Measurements from ENCODE around the gene CCDC47.

Gene CCDC47

DNA sequence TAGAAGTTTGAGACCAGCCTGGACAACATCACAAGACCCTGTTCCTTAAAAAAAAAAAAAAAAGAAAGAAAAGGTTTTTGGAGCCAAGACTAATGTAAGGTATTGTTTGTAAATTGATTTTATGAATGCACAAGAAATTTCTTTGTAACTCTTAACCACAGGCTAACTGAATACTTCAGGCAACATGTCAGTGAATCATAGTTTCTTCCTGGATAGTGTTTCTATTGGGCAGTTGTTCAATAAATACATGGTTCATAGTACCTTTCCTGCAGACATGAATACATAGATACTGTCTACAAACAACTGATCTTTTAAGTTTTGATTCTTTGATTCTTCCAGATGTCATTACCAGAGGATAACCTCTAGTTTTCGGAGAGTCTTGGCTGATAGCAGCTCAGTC is 12.2 kb upstream of the CCDC47 start:
- DNase-seq (ENCODE audit: low spot score), result no peak

DNA sequence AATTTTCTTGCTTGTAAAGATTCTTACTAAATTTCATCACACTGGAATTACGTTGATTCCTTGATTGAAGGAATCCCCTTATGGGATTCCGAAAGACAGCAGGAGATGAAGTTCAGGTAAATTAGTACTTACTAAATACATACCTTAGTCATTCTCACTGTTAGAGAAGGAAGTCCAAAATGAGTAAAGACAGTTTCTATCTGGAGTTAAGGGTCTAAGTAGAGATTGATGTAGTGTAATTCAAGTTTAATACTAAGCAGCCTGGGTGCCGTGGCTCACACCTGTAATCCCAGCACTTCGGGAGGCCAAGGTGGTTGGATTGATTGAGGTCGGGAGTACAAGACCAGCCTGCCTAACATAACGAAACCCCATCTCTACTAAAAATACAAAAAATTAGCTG is 10.1 kb upstream of the CCDC47 start:
- DNase-seq (ENCODE audit: low spot score), result no peak

DNA sequence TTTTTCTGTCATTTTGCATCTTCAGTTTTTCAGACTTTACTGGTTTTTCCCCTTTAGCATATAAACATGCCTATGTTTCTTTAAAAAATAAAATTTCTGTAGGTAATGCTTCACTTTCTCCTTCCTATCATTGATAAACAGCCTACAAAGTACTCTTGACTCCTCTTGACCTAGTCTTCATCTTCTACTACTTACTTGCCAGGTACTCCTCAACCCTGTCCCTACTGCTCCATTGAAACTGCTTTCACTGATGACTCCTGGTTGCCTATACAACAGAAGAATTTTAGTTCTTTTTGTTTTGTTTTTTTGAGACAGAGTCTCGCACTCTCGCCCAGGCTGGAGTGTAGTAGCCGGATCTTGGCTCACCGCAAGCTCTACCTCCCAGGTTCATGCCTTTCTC is 7.5 kb upstream of the CCDC47 start:
- no peak for DNase-seq (ENCODE audit: low spot score)

DNA sequence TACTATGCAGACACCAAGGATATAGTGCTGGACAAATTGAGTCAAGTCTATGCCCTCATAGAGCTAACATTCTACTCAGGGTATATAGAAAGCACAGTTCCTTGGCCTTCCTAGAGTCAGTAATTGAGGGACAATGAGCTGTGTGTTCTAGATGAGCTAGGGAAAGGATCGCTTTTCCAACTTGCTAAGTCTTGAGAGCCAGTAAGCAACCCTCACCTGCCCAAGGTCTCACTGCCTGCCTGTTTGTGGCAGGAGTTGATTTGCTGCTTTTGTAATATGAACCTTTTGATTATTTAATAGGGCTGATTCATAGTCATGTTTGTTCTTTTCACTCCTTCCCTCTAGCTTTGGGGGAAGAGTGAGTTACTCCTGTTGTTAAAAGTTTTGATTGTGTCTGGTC is 7.1 kb upstream of the CCDC47 start:
- DNase-seq (ENCODE audit: low spot score), result no peak

DNA sequence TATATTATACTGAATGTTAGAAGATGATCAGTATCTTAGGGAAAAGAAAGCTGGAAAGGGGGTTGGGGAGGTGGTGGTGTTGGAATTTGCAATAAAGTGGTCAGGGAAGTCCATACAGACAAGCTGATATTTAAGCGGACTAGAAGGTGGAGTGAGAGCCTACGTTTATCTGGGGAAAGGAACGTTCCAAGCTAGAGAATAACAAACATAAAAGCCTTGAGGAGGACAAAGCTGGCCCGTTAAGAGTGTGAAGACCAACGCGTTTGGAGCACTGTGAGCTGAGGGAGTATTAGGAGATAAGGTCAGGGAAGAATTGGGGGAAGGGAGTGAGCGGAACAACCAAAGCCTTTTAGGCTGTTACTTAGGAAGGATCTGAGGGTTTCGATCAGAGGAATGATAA is 2.0 kb upstream of the CCDC47 start:
- no peak for DNase-seq (ENCODE audit: low spot score)

DNA sequence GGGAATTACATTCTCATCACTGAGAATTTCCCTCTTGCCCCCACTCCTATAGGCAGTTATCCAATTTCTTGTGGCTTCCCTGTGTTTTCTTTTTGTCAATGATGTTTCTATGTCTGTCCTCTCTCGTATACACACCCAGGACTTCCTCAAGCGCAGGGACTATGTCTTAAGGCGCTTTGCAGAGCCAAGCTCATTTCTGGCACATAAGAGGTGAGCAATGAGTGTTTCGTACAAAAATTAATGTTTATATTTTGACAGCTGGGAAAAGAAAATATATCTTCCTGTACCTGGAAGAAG is 1.5 kb upstream of the CCDC47 start:
- DNase-seq (ENCODE audit: low spot score), result no peak

DNA sequence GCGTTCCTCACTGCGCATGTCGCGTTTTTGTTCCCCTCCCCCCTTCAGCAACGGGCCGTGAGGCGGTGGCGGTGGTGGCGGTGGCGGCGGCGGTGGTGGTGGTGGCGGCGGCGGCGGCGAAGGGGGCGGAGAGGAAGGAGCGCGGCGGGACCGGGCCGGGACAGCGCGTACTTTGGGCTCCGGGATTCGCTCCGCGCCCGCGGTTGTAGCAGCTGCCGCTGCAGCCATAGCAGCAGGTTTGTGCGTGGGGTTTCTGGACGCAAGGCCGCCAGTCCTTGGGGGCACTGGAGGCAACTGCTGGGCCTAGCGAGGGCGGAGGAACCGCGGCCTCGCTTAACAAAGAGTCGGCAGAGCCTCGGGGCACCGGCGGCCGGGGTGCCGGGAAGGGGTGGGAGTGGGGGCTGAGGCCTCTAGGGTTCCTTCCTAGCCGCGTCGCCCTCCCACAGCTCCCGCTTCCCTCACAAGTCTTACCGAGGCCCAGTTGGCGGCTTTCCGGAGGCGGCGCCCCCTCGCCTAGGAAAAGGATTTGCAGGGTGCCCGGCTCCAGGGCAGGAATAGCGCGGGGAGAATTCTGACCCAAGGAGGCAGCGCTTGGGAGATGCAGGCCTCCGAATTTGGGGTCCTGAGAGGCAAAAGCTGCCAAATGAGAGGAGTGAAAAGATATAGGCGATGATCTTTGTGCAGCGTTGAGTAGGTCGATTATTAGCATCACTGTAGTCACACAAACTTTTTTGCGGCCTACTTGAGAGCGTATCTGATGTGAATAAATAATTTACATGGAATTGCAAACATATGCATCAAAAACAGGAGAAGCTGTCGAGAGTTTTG is 958 bp upstream of the CCDC47 start, which contains the start of gene DDX42:
Gene DDX42, plus strand, starts transcription at position 30 of the 828 bp plus-strand sequence. CDS start 12,880 bp downstream, outside the sequence.
- peak; percentile 21 for DNase-seq (ENCODE audit: low spot score)

DNA sequence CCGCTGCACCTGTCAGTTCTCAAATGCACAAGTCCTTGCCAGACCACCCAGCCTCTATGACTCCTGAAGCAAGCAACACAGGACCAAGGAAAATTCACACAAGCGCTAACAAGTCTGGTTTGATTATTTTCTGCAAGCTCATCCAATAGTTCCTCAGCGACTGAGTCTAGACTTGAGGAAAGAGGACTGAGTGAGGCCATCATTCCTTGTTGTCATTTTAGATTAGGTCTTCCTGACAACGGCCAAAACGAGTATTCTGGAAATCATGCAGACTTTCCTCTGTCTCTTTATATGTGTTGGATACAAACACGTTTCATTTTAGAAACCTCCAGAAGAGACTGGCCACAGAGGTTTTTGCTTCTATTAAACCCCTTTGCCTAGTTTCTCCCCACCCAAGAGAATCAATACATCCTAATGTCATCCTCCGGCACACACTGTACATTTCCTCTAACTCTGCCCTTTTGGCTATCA is 561 bp downstream of the CCDC47 start:
- DNase-seq (ENCODE audit: low spot score), result peak; percentile 23

DNA sequence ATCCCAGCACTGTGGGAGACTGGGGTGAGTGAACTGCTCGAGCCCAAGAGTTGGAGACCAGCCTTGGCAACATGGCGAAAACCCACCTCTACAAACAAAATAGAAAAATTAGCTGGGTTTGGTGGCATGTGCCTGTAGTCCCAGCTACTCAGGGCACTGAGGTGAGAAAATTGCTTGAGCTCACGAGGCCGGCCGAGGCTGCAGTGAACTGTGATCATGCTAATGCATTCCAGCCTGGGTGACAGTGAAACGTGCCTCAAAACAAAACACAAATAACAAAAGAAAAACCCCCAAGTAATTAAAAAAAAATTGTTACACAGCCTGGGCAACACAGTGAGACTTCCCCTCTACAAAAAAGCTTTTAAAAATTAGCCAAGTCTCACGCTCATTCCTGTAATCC is 5.0 kb downstream of the CCDC47 start:
- no peak for DNase-seq (ENCODE audit: low spot score)

DNA sequence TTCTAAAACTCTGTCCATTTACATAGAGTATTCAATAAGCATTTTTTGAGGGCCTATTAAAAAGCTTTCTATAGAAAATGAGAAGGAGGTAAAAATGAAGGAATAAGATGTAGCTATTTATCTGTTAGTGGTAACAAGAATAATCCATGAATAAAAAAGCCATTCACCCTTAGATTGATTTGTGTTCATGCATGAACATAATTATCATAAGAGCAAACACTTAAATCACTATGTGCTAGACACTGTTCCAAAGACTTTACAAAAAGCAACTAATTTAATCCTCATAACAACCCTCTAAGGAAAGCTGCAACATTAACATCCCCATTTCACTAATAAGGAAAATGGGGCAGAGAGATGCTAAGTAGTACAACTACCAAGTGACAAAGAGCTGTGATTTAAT is 6.6 kb downstream of the CCDC47 start:
- DNase-seq (ENCODE audit: low spot score), result no peak

DNA sequence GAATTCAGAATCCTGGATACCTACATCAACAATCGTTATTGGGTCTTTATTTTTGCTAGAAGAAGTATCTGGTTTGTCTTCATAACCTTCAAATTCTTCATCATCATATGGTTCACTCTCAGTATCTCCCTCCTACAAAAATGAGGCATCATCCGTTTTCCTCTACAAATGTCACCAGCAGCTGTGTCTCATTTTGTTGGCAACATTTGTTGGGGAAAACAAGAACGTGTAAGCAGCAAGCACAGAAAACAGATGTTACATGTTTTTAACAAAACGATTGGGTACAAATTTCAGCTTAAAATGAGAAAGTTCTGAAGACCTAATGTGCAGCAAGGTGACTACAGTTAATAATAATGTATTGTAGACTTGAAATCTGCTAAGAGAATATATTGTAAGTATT is 8.7 kb downstream of the CCDC47 start:
- no peak for DNase-seq (ENCODE audit: low spot score)

DNA sequence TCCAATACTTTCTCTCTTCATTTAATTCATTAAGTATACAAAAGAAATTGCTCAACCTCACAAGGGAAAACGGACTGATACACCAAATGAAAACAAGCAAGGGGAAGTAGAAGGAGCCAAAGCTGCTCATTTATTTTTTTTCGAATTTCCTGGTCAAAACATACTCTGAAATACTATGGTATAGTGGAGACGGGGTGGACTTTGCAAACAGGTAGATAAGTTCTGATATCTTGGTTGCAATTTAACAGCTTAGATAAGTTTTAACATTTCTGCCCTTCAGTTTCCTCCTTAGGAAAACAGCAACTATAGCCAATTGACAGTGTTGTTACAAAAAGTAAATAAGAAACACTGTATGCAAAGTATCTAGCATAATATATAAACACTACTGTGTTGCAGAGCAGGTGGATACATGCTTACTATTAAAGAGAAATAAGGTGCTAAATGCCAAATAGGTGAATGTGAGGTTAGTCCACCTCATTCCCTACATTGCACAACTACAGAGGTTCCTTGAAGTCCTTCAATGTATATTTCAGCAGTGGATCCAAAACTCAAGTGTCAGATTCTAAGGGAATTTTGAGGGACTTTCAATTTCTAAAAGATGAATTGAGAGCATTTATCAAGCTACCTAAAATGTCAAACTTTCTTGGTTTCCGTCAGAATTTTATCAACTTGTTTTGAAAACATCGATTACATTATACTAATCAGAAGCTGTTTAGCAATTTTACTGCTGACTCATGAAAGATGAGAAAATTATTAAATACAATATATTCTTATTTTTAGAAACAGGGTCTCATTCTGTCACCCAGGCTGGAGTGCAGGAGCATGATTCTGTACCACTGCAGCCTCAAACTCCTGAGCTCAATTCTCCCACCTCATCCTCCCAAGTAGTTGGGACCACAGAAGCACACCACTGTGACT is 11.0 kb downstream of the CCDC47 start:
- no peak for DNase-seq (ENCODE audit: low spot score)

DNA sequence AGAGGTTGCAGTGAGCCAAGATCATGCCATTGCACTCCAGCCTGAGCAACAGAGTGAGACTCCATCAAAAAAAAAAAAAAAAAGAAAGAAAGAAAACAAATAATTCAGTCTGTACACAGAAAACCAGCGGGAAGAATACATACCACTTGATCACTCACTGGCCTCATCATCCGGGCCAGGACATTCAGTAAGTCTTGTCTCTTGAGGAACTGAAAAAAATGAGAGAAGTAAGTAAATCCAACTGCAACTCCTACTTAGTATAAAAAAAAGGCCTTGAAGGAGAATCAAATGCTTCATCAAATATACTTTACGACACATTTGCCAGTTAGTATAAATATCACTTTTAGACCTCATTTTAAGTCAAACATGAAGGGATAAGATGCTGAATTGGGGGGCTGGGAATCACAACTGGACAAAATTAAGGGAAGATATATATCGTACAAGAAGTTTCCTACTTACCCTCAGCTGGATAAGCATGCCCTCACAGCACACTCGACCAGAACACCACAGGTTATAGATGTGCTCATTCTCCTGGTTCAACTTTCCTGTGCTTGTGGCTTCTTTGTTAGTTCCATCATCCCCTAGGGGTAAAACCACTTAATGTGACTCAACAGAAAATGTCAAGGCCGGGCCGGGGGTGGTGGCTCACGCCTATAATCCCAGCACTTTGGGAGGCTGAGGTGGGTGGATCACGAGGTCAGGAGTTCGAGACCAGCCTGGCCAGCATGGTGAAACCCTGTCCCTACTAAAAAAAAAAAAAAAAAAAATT is 12.4 kb downstream of the CCDC47 start:
- no peak for DNase-seq (ENCODE audit: low spot score)

DNA sequence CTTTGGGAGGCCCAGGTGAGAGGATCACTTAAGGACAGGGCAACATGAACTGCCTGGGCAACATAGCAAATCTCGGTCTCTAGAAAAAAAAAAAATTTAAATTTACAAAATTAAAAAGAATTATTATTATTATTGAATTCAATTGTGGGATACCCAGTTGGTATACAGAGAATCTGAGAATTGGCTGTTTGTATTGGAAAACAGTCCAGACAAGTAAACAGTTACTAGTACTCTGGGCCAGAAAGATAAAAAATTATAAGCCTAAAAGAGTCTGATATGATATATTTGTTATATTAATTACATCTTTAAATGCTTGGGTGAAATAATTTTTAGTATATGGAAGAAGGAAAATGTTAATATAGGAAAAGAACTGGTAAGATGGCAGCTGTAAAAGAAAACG is 15.0 kb downstream of the CCDC47 start:
- DNase-seq (ENCODE audit: low spot score), result no peak

DNA sequence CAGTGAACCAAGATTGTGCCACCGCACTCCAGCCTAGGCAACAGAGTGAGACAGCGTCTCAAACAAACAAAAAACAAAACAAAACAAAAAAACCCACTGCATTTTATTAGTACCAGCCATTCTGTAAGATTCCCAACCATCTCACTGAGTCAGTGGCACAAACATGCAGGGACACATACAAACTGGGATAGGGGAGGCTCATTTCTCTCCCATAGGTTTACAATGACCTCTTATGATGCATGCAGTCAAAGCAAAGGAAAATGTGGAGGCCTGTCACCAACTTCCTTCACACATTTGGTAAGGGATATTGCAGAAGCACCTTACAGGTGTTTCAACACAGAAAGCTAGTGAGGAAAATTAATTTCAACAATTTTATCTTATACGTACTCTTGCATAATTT is 19.4 kb downstream of the CCDC47 start:
- DNase-seq (ENCODE audit: low spot score), result no peak

DNA sequence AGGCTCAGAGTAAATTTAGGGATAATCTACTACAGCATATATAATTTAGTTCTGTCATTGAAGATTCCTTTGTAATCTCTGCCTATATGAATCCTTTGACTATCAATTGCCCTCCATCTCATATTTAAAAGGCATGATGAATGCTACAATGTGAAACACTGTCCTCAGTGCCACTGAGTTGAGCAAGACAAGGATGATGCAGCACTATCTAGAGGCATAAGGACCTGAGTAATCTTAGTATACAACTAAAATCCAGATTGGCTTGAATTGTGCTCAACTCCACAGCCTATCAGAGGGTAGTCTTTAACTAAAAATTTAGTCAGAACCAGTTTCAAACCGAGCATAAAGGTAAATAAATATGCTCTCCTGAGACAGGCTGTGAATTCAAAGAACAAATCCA is 20.2 kb downstream of the CCDC47 start:
- DNase-seq (ENCODE audit: low spot score), result no peak

DNA sequence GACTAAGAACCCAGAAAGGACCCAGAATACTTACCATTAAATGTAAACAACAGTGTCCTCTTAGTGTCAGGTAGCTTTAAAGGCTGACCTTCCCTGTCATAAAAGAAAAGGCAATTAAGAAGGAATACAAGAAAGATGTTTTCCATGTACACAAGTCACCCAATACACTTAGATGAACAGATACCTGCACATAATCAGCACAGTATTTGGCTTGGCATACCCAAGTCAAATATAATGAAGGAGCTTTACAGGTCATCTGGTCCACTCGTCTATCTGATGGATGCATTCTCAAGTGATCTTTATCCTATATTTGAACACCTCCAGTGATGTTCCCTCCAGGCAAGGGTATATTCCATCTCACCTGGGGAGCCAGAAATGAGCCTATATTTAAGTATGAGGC is 20.7 kb downstream of the CCDC47 start:
- no peak for DNase-seq (ENCODE audit: low spot score)

DNA sequence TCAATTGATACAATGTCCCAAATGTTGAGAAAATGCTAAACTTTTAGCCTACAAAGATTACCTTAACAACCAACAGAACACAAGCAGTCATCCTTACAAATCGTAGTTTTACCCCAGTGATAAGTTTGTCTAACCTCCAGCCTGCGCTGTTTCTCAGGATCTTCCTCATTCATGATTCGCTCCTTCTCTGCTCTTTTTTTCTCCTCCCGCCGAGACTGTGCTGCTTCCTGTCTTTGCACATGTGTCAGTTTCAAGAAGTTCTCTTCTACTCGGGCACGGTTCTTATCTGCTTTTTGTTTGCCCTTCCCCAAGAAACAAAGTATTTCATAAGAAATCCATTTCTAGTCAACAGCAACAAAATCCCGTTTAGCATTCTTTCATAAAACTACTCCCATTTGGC is 21.6 kb downstream of the CCDC47 start:
- no peak for DNase-seq (ENCODE audit: low spot score)

DNA sequence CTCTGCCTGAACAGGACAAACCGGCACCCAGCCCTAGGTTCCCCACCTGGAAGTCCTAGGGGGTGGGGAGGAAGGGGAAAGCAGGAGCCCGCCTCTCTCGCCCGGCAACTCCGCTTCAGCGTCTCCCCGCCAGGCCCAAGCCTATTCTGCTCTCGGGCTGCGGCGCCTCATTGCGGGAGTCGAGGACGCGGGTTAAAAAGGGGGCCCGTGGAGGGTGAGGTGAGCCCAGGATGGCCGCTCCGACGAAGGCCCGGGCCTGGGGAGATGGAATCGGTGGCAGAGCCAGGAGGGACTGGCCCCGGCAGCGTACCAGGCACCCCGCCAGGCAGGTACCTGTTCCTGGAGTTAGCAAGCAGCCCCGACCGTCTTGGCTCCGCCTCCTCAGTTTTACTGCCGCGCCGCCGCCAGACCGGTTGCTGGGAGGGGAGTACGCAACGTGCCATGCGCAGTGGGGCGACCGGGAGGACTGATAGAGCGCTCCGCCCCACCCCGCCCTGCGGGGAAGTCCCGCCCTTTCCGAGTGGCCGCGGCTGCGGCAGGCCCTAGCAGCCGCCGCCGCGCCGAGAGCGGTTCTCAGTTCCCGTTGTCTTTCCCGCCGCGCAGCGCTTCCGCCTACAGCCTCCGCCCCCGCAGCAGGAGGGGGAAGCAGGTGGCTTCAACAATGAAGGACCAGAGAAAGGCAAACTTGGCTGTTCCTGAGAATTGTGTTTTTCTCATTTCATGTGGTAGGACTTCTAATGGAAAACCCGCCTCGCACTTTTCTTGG is 31.8 kb downstream of the CCDC47 start, which contains the start of gene STRADA:
Gene STRADA, minus strand, starts transcription at position 392 of the 766 bp plus-strand sequence. CDS start 13,430 bp downstream, outside the sequence.
- DNase-seq (ENCODE audit: low spot score), result peak; percentile 99

DNA sequence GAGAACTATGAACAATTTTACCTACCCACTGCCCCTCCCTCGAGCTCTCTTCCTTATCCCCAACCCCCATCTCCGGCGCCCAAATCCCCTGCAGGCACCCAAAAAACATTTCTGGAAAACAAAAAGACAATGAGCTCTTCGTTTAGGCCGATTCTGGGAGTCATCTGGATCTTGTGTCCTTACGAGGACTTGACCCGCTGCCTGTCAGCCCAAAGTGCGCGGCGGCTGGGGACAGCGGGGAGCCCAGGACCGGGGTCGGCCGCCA is 32.3 kb downstream of the CCDC47 start:
- DNase-seq (ENCODE audit: low spot score), result no peak

DNA sequence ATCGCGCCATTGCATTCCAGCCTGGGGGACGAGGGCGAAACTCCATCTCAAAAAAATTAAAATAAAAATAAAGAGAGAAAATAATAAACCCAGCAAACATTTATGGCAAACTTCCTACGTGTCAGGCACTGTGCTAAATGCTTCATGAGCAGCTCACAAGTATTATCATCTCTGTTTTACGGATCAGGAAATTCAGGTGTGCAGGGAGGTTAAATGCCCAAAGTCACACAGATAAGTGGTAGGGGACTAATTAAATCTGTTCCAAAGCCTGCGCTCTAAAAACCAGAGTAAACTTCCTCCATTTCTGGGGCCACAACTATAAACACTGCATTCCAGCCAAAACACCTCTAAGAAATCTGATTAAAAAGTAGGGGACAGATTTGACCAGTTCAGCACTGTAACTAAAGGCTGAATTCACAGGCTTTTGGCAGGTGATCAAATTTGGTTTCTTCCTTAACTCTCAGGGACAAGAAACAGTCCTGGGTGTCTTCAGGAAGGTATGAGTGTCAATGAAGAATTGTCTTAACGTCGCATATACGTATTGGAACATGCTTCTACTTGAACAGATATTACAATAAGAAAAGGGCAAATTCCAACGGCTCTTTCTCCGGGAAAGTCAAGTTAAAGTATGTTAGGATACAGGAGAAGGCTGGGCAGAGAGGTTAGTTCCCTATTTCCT is 32.8 kb downstream of the CCDC47 start:
- peak; percentile 28 for DNase-seq (ENCODE audit: low spot score)

All from cerebellar cortex (tissue), 1 donor.